Measurements from ENCODE around the gene KRTAP4-16.
"Not testable (repeated sequence)": the region's sequence is repeated elsewhere in the genome, so short reads cannot be mapped to it uniquely, and the experiment has no call there.

KRTAP4-16 gene

DNA sequence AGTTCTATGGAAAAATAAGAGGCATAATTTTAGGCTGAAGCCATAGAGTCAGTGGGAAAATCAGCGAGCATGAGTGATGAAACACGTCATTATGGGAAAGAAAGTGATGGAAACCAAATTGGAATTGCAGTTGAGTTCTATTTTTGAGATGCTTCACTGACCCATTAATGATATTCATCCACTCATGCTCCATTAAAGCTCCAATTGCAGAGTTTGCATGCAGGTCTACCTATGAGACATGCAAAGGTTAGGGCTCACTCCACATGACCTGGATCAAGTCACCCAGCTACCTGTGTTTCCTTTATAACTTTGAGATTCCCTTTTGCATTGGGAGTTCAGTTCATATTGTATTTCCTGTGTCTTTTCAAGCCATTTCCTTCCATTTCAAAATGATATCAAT, 28.3 kb downstream of the KRTAP4-16 start:
- no peak for DNase-seq (ENCODE audit: low spot score)

DNA sequence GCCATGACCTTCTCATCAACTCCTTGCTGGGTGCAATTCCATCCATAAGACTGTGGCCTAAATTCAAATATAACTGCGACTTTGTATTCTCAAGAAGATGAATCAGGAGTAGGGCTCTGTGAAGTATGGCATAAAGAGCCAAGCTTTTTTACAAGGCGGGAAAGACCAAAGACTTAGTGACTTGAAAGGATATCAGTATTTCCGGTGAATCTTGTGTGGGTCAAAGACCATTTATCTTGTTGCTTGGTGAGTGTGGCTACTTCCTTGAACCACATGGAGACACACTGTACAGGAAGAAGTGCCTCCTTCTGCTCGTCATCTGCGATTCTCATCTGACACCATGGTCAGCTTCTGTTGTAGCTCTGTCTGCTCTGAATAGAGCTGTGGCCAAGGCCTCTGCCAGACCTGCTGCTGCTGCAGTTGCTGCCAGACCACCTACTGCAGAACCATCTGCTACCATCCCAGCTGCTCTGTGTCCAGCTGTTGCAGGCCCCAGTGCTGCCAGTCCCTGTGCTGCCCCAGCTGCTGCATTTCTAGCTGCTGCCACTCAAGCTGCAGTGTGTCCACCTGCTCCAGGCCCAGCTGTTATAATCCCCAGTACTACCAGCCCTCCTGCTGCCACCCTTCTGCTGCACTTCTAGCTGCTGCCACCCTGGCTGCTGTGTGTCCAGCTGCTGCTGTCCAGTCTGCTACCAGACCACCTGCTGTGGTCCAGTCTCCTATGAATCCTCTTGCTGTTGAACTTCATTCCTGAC, 30.2 kb downstream of the KRTAP4-16 start:
- DNase-seq (ENCODE audit: low spot score) = no peak

GRCh38 chr17:41069031-41069430, 33.0 kb downstream of the KRTAP4-16 start:
- no peak for DNase-seq (ENCODE audit: low spot score)

GRCh38 chr17:41067281-41067680, 34.7 kb downstream of the KRTAP4-16 start:
- DNase-seq (ENCODE audit: low spot score) = no peak

DNA sequence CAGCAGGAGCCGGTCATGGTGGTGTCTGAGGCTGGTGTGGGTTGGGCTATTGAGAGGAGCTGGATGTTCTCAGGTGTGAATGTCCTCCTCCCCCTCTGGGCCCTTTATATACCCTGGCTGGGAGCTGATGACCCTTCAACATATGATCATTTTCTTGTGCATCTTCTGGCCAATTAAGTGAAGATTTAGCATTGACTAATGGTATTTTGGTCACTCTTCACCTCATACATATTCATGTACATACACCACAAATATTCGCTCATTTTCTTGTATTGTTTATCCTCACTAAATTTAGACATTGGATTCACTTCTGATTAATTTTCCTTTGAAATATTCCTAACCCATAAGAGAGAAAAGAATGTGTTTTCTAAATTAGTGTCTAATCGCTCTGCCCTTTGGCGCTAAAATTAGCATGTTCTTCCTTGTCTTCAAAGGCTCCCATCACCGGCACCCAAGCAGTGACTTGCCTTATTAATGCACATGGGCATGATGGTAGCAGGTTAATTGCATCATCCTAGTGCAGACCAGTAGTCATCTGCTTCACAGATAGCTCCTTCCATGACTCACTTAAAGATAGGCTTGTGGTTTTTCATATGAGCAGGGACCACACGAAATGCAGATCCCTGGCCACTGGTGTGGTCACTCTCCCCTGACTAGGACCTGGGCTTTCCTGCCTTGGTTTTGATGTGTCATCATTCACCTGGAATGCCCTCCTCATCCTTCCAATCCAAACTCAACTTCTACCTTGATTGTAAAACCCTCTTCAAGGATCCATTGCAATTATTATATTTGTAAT, 36.0 kb downstream of the KRTAP4-16 start, which contains the start of gene KRTAP2-4:
TSS of gene KRTAP2-4 (minus strand) at position 51 of the 796 bp plus-strand sequence. CDS start at position 17, 34 bp downstream.
- DNase-seq (ENCODE audit: low spot score) = no peak

DNA sequence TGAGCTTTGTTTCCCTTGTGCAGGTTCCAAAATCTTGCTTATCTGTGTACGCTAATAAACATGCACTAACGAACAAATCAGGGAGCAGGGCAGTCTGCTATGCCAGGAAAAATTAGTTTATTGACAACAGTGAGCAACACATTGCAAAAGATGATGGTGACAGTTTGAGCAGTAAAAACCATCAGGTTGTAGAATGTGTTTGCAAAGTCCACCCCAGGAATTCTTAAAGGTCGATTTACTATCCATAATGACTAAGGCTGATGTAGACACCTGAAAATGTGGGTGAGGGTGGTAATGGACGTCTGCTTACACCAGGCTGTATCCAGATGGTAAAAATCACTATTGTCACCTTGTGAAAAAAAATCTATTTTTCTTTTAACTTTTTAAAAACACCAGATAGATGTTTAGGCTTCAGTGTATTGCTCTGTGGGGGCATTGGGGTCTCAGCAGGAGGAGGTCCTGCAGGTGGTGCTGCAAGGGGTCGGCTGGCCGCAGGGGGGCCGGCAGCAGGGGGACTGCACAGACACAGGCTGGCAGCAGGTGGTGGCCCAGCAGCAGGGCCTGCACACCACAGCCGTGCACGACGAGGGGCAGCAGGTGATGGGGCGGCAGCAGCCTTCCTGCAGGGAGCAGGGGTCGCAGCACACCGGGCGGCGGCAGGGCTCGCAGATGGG, 36.9 kb downstream of the KRTAP4-16 start:
- DNase-seq (ENCODE audit: low spot score) = not testable (repeated sequence)

GRCh38 chr17:41064301-41064700, 37.7 kb downstream of the KRTAP4-16 start:
- DNase-seq (ENCODE audit: low spot score) = no peak

GRCh38 chr17:41063449-41063848, 38.6 kb downstream of the KRTAP4-16 start:
- DNase-seq (ENCODE audit: low spot score) = no peak

DNA sequence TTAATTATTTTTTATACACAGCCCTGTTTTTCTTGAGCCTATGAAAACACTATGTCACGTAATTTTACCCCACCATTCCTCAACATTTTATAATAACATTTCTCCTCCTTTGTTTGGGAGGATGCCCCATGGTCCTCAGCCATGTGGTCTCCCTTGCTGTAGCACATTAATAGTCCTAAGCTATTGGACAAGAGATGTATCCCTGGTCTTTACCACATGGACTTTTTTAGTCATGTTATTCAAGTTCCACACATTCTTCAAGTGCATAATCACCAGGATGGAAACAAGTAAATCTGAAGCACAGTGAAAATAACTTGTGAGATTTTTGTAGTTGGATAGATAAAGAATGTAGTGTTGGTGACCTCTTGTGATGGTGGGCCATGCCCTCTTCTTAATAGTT, 40.0 kb downstream of the KRTAP4-16 start:
- DNase-seq (ENCODE audit: low spot score) = no peak

DNA sequence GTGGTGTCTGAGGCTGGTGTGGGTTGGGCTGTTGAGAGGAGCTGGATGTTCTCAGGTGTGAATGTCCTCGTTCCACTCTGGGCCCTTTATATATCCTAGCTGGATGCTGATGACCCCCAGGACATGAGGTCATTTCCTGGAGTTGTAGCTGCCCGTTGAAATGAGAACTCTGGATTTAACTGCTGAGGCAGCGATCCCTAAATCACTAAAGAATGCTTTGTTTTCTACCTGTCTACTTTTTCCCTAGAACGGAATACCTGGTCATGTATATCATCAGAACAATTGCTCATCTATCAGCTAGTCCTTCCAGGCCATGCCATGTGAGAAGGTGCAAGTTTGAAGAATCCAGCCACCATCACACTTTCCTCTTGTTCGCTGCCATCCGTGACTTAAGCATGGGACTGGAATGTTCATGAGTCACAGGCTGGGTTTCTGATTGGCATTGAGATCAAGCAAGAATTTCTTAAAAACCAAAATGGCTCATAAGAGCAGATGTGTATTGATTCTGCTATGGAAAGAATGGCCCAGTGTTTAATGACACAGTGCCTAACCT, 41.9 kb downstream of the KRTAP4-16 start, which contains the start of gene KRTAP2-3:
TSS of gene KRTAP2-3 (minus strand) at position 63 of the 553 bp plus-strand sequence. CDS start 64 bp downstream, outside the sequence.
- DNase-seq (ENCODE audit: low spot score) = no peak

DNA sequence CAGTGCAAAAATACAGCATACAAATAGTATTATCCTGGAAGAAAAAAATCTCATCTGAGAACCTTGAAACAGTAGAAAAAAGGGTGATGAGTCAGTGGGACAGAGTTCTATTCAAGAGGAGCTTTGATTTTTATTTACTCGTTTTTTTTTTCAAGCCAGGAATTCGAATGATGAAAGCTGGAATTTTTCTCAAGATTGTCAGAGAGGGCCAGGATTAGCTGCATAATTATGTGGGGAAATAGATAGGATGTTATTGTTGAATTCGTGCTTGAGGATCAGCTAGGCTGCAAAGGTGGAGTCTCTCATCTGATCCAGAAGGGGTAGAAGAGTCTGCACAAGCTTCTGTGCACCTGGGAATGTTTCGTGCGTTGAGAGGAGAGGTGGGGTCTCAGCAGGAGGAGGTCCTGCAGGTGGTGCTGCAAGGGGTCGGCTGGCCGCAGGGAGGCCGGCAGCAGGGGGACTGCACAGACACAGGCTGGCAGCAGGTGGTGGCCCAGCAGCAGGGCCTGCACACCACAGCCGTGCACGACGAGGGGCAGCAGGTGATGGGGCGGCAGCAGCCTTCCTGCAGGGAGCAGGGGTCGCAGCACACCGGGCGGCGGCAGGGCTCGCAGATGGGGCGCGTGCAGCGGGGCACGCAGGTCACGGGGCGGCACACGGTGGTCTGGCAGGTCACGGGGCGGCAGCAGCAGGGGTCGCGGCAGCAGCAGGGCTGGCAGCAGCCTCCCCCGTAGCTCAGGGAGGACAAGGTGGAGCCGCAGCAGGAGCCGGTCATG, 42.5 kb downstream of the KRTAP4-16 start:
- DNase-seq (ENCODE audit: low spot score) = not testable (repeated sequence)

GRCh38 chr17:41058741-41059140, 43.3 kb downstream of the KRTAP4-16 start:
- DNase-seq (ENCODE audit: low spot score) = no peak

DNA sequence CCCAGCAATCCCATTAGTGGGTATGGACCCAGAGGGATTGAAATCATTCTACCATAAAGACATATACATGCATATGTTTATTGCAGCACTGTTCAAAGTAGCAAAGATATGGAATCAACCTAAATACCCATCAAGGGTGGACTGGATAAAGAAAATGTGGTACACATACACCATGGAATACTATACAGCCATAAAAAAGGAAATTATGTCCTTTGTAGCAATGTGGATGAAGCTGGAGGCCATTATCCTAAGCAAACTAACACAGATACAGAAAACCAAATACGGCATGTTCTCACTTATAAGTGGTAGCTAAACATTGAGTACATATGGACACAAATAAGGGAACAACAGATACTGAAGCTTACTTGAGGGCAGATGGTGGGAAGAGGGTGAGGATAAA, 44.5 kb downstream of the KRTAP4-16 start:
- DNase-seq (ENCODE audit: low spot score) = no peak

DNA sequence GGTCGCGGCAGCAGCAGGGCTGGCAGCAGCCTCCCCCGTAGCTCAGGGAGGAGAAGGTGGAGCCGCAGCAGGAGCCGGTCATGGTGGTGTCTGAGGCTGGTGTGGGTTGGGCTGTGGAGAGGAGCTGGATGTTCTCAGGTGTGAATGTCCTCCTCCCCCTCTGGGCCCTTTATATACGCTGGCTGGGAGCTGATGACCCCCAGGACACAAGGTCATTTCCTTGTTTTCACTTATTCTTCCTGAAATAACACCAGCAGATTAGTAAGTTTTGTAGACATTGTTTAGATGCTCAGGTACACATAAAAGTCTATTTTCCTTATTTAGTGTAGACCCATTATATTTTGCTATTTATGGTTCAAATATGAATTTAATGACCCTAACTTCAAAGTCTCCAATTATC, 46.9 kb downstream of the KRTAP4-16 start, which contains the start of gene KRTAP2-2:
TSS of gene KRTAP2-2 (minus strand) at position 101 of the 400 bp plus-strand sequence. CDS start at position 82, 19 bp downstream.
- not testable (repeated sequence) for DNase-seq (ENCODE audit: low spot score)

GRCh38 chr17:41054556-41054955, 47.5 kb downstream of the KRTAP4-16 start:
- not testable (repeated sequence) for DNase-seq (ENCODE audit: low spot score)

DNA sequence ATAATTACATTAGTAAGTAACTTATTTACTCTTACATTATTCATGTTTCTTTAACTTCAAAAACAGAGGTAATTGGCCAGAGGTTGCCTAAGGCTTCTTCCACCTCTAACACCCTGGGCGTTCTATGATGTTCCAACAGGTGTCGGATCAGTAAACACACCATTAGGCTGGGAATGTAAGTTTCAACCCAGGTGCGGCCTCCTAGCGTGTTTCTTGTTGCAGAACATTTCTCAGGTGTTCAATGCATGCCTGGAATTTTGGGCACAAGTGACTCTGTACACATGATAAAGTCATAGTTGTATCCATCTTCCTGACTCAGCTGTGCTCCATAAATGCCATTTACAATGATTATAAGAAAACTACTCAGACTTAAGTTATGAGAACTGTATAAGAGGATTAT, 48.0 kb downstream of the KRTAP4-16 start:
- DNase-seq (ENCODE audit: low spot score) = no peak

GRCh38 chr17:41052566-41052965, 49.4 kb downstream of the KRTAP4-16 start:
- no peak for DNase-seq (ENCODE audit: low spot score)

Measured in cerebellar cortex (tissue), 1 donor.